K562 (cell line): ENCODE measurements around the gene MKRN3. TPM values are rescaled to one million over a fixed set of nuclear protein-coding genes. Genes with fewer than 3 reads are reported as not detected.
A peak's percentile ranks its signal among the peaks of the same experiment; 100 is the strongest.

Experiments used
- ATAC-seq: fragments of 200-7000 bp; cut with Tn5 transposase; 3 replicates; pipeline ENCODE4 v1.9.1; 2020; ENCODE audit warnings: moderate library complexity
- BruUV-seq: library from RNA; stranded (reverse); fragments of 400-500 nt; replicated peaks from 2 replicates; lab custom pipeline; 2021; lab: Mats Ljungman, UMichigan
- CTCF ChIA-PET: fragments of 300-600 bp; formaldehyde crosslinking; extraction: SDS; loops from one replicate; lab custom pipeline; 2021; ENCODE audit warnings: low intra/inter-chr PET ratio; lab: Yijun Ruan, JAX
- POLR2A ChIA-PET: fragments of 300-600, 350-650 bp; sonication (Branson Sonifier 250); formaldehyde crosslinking; extraction: SDS; loops from one replicate; lab custom pipeline; 2021; ENCODE audit warnings: antibody characterized with exemption, inconsistent platforms; lab: Yijun Ruan, JAX
- DNase-seq, 4 experiments: peaks; one replicate each; pipeline versions ENCODE4 v3.0.0 to v3.0.0-alpha.2; 2011 to 2018; ENCODE audit warnings: low spot score in 3 of 4, mixed read lengths in 3 of 4; ENCODE audit errors: extremely low read depth in 1 of 4
- FAIRE-seq: peaks from 2 replicates; lab custom pipeline; 2011; peaks lifted over from hg19 to GRCh38; lab: Jason Lieb, UNC
- H2AFZ ChIP-seq: 2 replicates; pipeline ENCODE4 v1.6.0; 2011; ENCODE audit warnings: low read depth, low read length, control low read depth, inconsistent platforms
- H3K27ac ChIP-seq: fragments of 200-600 bp; 3 replicates; pipeline ENCODE4 v1.8.0; 2011; ENCODE audit warnings: low read depth, mild to moderate bottlenecking, control low read depth, inconsistent platforms, low read length, moderate library complexity, mixed read lengths; ENCODE audit errors: extremely low read depth
- H3K27me3 ChIP-seq, 2 experiments: fragments of 300-600 bp in 1 of 2; 2 replicates in 1 of 2; 3 replicates in 1 of 2; pipeline versions ENCODE4 v1.6.0 to v1.8.0; 2011; ENCODE audit warnings: inconsistent platforms in 2 of 2, low read length in 2 of 2, mild to moderate bottlenecking in 1 of 2, mixed read lengths in 1 of 2, moderate library complexity in 1 of 2; ENCODE audit not compliant: control insufficient read depth in 2 of 2, insufficient read depth in 2 of 2
- H3K36me3 ChIP-seq: fragments of 300-600 bp; 3 replicates; pipeline ENCODE4 v1.8.0; 2011; ENCODE audit warnings: mild to moderate bottlenecking, low read length, inconsistent platforms; ENCODE audit not compliant: control insufficient read depth, insufficient read depth
- H3K4me1 ChIP-seq, 2 experiments: fragments of 200-600 bp in 1 of 2; replicated peaks in 1 of 2; 2 replicates in 1 of 2; 3 replicates in 1 of 2; pipeline versions ENCODE4 v1.5.1 to v1.8.0; 2011; ENCODE audit warnings: inconsistent platforms in 2 of 2, low read length in 2 of 2, mild to moderate bottlenecking in 1 of 2, mixed read lengths in 1 of 2, moderate library complexity in 1 of 2; ENCODE audit not compliant: control insufficient read depth in 2 of 2, insufficient read depth in 2 of 2
- H3K4me2 ChIP-seq: 2 replicates; pipeline ENCODE4 v1.6.1; 2011; ENCODE audit warnings: low read length, control low read depth, inconsistent platforms, mixed read lengths; ENCODE audit not compliant: insufficient read depth
- H3K4me3 ChIP-seq: fragments of 200-600 bp; sonication (generic), shearing (Covaris generic); 2 replicates; pipeline ENCODE4 v1.5.1; 2016; ENCODE audit warnings: control low read depth, inconsistent platforms
- H3K79me2 ChIP-seq: fragments of 200-600 bp; 3 replicates; pipeline ENCODE4 v1.8.0; 2011; ENCODE audit warnings: low read length, inconsistent platforms; ENCODE audit not compliant: control insufficient read depth, insufficient read depth
- H3K9ac ChIP-seq, 2 experiments: 2 replicates each; pipeline versions ENCODE4 v1.6.0 to v1.6.1; 2011; ENCODE audit warnings: low read depth in 2 of 2, low read length in 2 of 2, control low read depth in 1 of 2, inconsistent platforms in 1 of 2, mild to moderate bottlenecking in 1 of 2, mixed read lengths in 1 of 2; ENCODE audit not compliant: insufficient read depth in 1 of 2
- H3K9me1 ChIP-seq: one replicate; pipeline ENCODE4 v1.6.0; 2011; ENCODE audit warnings: inconsistent platforms, mild to moderate bottlenecking, low read length, moderate library complexity; ENCODE audit not compliant: control insufficient read depth, insufficient read depth
- H3K9me3 ChIP-seq: replicated peaks from 2 replicates; pipeline ENCODE4 v1.5.1; 2011; ENCODE audit warnings: low read depth, low read length, inconsistent platforms; ENCODE audit not compliant: control insufficient read depth, insufficient read depth
- H4K20me1 ChIP-seq: replicated peaks from 2 replicates; pipeline ENCODE4 v1.6.1; 2011; ENCODE audit warnings: low read length, inconsistent platforms, mixed read lengths; ENCODE audit not compliant: control insufficient read depth, insufficient read depth
- ATF1 ChIP-seq, 2 experiments: fragments of 450-650 bp in 1 of 2; IDR thresholded peaks; 2 replicates each; pipeline ENCODE4 v1.6.1; 2016; ENCODE audit warnings: missing compliant biosample characterization in 1 of 2, missing genetic modification characterization in 1 of 2
- WGBS: fragments of 100-300 bp; shearing (Covaris generic); methylation state at CpG from one replicate; pipeline ENCODE4 v1.1.6; 2016; ENCODE audit warnings: low coverage, mixed read lengths; ENCODE audit not compliant: insufficient coverage; ENCODE audit errors: missing lambda C conversion rate; 5-methylcytosine and 5-hydroxymethylcytosine counted together
- in situ Hi-C: fragments of 300-500 bp; cut with MboI; formaldehyde crosslinking; loops from 4 replicates; pipeline ENCODE4 v1.15.0; 2018; ENCODE audit warnings: inconsistent platforms, mixed read lengths
- intact Hi-C: fragments of 100-400 bp; cut with micrococcal nuclease; formaldehyde crosslinking; loops from 2 replicates; pipeline ENCODE4 v1.14.2; 2022
- polyA plus RNA-seq, 8 experiments: library from polyadenylated mRNA; depleted of rRNA in 4 of 8; stranded (reverse) in 5 of 8; unstranded in 3 of 8; fragments of >200 nt; fragmentation: Nextera tagmentation in 2 of 8; fragmentation: Illumina TruSeq in 1 of 8; extraction: Ambion mirVana in 2 of 8; extraction: Trizol in 1 of 8; gene quantifications; 2 replicates each; pipeline versions ENCODE4 v1.2.1 to v1.2.3, GENCODE V29; 2011 to 2014; ENCODE audit warnings: inconsistent platforms in 1 of 8, missing spikeins in 1 of 8
- total RNA-seq, 7 experiments: library from RNA; depleted of rRNA in 6 of 7; stranded (reverse); fragments of >200 nt in 6 of 7; fragmentation: Illumina TruSeq in 2 of 7; extraction: Trizol in 2 of 7; gene quantifications; 2 replicates each; pipeline versions ENCODE4 v1.2.1 to v1.2.3, GENCODE V29; 2011 to 2021; ENCODE audit warnings: low replicate concordance in 1 of 7
- TF ChIP-seq, protein P1 (sequence below), 2 experiments: fragments of 450-650 bp in 1 of 2; sonication (generic) in 1 of 2; formaldehyde crosslinking in 1 of 2; IDR thresholded peaks in 1 of 2; conservative IDR thresholded peaks in 1 of 2; 2 replicates each; pipeline versions ENCODE4 v1.6.1 to v1.8.1; 2016 to 2023; ENCODE audit warnings: mild to moderate bottlenecking in 2 of 2, moderate library complexity in 2 of 2, inconsistent platforms in 1 of 2, missing genetic modification reagents in 1 of 2
- TF ChIP-seq, protein P2 (sequence below): sonication (generic); formaldehyde crosslinking; IDR thresholded peaks from 2 replicates; pipeline ENCODE4 v1.8.0; 2022; ENCODE audit warnings: missing genetic modification reagents, mild to moderate bottlenecking, moderate library complexity, borderline replicate concordance

MKRN3 gene
- total and polyA plus RNA-seq, 9 of the 15 experiments (the other 6 are each of a cell fraction or from before 2014, with no cell fraction given), result 6.5 to 33.4 (median 25.1) TPM

DNA sequence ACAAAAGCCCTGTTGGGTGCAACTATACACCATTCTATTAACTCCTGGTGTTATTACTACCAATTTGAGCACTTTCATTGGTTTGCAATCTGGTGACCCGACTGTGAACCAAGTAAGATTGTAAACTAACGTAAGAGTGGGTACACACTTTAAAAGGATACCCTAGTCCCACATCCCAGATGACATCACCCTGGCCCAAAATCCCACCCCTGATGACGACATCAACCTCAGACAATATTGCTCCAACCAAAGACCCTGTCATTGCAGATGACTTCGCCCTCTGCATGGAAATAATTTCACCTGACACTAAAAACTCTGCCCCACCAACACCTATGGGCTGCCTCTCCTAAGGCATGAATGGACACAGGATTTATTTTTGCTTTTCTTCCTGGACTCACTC lies 25.6 kb upstream of the MKRN3 start:
- H3K4me1 ChIP-seq, result no peaks in the 10 kb centered on the region
- ATAC-seq (no peak), FAIRE-seq (no peak), DNase-seq (no peak)
- no peaks in the 10 kb centered on the region for H3K36me3 ChIP-seq
- CTCF ChIA-PET, result no interaction called here
- BruUV-seq, result no TSS peak
- peaks cover 0 to 3% of the 10 kb centered on the region in 2 experiments; a peak in 1 of 5 replicates for H3K27me3 ChIP-seq
- H3K27ac ChIP-seq, result no peak overlapping the region
- WGBS, result 6% methylated on average over 4 of the region's 4 CpGs
- no peaks in the 10 kb centered on the region for H3K79me2 ChIP-seq
- POLR2A ChIA-PET, result no interaction called here
- in situ Hi-C loops, result no loop called here
- no peak overlapping the region for H2AFZ ChIP-seq
- H4K20me1 ChIP-seq, result no peaks in the 10 kb centered on the region; the same call in 1 of the 2 replicates
- no peak overlapping the region for H3K4me3 ChIP-seq
- no peaks in the 10 kb centered on the region for H3K9me3 ChIP-seq
- no peak overlapping the region for H3K4me2 ChIP-seq
- intact Hi-C loops, result no loop called here
- H3K9me1 ChIP-seq, result no peaks in the 10 kb centered on the region
- H3K9ac ChIP-seq, result no peak overlapping the region
- TF ChIP-seq, protein P1, sequence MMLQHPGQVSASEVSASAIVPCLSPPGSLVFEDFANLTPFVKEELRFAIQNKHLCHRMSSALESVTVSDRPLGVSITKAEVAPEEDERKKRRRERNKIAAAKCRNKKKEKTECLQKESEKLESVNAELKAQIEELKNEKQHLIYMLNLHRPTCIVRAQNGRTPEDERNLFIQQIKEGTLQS (IDR thresholded peaks at IDR 0.05), result peak; percentile 53; the same call in 1 of the 2 replicates
- TF ChIP-seq, protein P1 (CRISPR knock-in tag; conservative IDR thresholded peaks at IDR 0.05), result no peak
- TF ChIP-seq ATF1 (CRISPR knock-in tag; IDR thresholded peaks at IDR 0.05) (no peak), ATF1 (tag; IDR thresholded peaks at IDR 0.05) (peak; percentile 26; the same call in 1 of the 2 replicates)
- TF ChIP-seq, protein P2, sequence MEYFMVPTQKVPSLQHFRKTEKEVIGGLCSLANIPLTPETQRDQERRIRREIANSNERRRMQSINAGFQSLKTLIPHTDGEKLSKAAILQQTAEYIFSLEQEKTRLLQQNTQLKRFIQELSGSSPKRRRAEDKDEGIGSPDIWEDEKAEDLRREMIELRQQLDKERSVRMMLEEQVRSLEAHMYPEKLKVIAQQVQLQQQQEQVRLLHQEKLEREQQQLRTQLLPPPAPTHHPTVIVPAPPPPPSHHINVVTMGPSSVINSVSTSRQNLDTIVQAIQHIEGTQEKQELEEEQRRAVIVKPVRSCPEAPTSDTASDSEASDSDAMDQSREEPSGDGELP, result no peak
